Sigmoid colon (tissue), 4 donors: ENCODE results near the gene PRPF18.

Experiments used
- CTCF ChIP-seq, 4 experiments: fragments of 450-650 bp in 3 of 4; fragments of 200-600 bp in 1 of 4; IDR thresholded peaks; one replicate each; pipeline ENCODE4 v1.5.1; 2016 to 2019; ENCODE audit warnings: antibody characterized with exemption in 4 of 4, mild to moderate bottlenecking in 3 of 4, moderate library complexity in 2 of 4
- POLR2AphosphoS5 ChIP-seq, 4 donors: sonication (generic); formaldehyde crosslinking; IDR thresholded peaks; one replicate each; pipeline ENCODE4 v1.6.1; 2017; ENCODE audit warnings: antibody characterized with exemption in 4 of 4

GRCh38 chr10:13649844-13650520 lies 63.2 kb downstream of the PRPF18 start:
- no peak for TF ChIP-seq CTCF (IDR thresholded peaks at IDR 0.05)
- TF ChIP-seq POLR2AphosphoS5 (IDR thresholded peaks at IDR 0.05) = no peak
